Brain microvascular endothelial cell (primary cell): ENCODE results near the gene EIF2AK3.

Source experiments
- DNase-seq: peaks from one replicate; pipeline ENCODE4 v3.0.0-alpha.2; 2020
- H3K27ac ChIP-seq: fragments of 250-450 bp; sonication (Bioruptor Pico); 2 replicates; pipeline ENCODE4 v1.5.1; 2020; ENCODE audit warnings: mild to moderate bottlenecking, moderate library complexity
- H3K27me3 ChIP-seq: fragments of 250-450 bp; sonication (Bioruptor Pico); replicated peaks from 2 replicates; pipeline ENCODE4 v1.5.1; 2020; ENCODE audit warnings: mild to moderate bottlenecking
- H3K36me3 ChIP-seq: fragments of 250-450 bp; sonication (Bioruptor Pico); replicated peaks from 2 replicates; pipeline ENCODE4 v1.5.1; 2020; ENCODE audit warnings: mild to moderate bottlenecking
- H3K4me3 ChIP-seq: 2 replicates; pipeline ENCODE4 v1.5.1; 2011; ENCODE audit warnings: low read depth, mild to moderate bottlenecking, control low read depth, low read length, moderate library complexity
- in situ Hi-C: cut with HindIII; loops from 2 replicates; pipeline ENCODE4 v1.10.0; 2017; ENCODE audit warnings: low sequenced_read_pairs, low pct_ligation_motif_present
- TF ChIP-seq, protein P1 (sequence below): IDR thresholded peaks from 2 replicates; pipeline ENCODE4 v1.5.1; 2011; ENCODE audit warnings: low read depth, mild to moderate bottlenecking, moderate library complexity, low read length, control low read depth, inconsistent platforms; ENCODE audit errors: missing control alignments

The EIF2AK3 gene

DNA sequence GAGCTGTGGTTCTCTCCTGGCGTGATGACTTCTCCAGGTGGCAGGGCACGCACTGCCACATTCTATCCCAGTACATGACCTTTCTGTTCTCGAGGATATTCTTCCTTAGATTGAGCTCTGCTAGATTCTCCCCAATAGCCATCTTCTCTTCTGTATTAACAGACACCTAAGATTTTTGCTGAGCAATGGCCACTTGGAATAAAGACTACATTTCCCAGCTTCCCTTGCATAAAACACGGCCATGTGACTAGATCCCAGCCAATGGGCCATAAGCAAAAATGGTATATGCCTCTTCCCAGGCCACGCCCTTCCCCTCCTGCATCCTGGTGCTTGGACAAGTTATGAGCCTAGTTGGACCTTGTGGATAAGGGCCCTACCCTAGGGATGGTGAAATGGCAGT lies 82.1 kb downstream of the EIF2AK3 start:
- in situ Hi-C loops: no loop called here
- no peaks in the 10 kb centered on the region for H3K36me3 ChIP-seq
- no peaks in the 10 kb centered on the region for H3K27me3 ChIP-seq
- no peak overlapping the region for H3K4me3 ChIP-seq
- H3K27ac ChIP-seq: no peak overlapping the region
- DNase-seq: peak; percentile 49
- TF ChIP-seq, protein P1, sequence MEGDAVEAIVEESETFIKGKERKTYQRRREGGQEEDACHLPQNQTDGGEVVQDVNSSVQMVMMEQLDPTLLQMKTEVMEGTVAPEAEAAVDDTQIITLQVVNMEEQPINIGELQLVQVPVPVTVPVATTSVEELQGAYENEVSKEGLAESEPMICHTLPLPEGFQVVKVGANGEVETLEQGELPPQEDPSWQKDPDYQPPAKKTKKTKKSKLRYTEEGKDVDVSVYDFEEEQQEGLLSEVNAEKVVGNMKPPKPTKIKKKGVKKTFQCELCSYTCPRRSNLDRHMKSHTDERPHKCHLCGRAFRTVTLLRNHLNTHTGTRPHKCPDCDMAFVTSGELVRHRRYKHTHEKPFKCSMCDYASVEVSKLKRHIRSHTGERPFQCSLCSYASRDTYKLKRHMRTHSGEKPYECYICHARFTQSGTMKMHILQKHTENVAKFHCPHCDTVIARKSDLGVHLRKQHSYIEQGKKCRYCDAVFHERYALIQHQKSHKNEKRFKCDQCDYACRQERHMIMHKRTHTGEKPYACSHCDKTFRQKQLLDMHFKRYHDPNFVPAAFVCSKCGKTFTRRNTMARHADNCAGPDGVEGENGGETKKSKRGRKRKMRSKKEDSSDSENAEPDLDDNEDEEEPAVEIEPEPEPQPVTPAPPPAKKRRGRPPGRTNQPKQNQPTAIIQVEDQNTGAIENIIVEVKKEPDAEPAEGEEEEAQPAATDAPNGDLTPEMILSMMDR: no peak

DNA sequence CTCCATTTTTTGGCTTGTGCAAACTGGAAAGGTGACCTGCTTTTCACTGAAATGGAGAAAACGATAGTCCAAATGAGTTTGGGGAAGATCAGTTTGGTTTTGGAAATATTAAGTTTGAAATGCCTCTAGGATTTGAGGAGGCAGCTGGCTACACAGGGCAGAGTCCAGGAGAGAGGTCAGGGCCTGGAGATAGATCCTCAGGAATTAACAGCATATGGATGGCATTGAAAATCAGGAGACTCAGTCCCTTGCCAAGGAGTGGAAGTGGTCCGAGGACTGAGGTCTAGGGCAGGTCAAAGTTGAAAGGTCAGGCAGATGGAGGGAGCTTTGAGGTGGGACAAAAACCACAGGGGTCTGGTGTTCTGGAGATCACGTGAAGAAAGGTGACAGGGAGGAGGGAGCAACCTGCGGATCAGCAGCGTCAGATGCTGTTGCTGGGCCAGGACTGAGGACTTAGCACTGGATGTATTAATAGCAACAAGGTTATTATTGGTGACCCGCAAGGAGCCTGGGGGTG lies 83.7 kb downstream of the EIF2AK3 start:
- in situ Hi-C loops: no loop called here
- H3K4me3 ChIP-seq: no peak overlapping the region
- H3K27me3 ChIP-seq: no peaks in the 10 kb centered on the region
- TF ChIP-seq, protein P1: no peak
- DNase-seq: no peak
- no peak overlapping the region for H3K27ac ChIP-seq
- no peaks in the 10 kb centered on the region for H3K36me3 ChIP-seq

DNA sequence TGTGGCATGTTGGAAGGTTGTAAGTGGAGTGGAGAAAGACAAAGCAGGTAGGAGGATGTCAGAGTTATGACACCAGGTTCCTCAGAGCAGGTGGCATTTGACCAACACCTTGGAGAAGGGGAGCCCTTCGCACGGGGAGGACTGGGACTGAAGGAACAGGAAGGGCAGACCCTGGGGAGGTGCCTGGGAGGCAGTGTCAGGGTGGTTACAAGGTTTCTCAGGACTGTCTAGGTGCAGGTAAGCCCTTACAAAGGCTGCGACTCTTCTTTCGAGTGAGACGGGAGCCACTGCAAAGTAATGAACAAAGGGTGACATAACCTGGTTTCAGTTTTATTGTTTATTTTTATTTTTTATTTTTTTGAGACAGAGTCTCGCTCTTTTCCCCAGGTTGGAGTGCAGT lies 84.6 kb downstream of the EIF2AK3 start:
- DNase-seq: no peak
- Histone ChIP-seq H3K36me3 (no peaks in the 10 kb centered on the region), H3K4me3 (no peak overlapping the region), H3K27ac (no peak overlapping the region), H3K27me3 (no peaks in the 10 kb centered on the region)
- TF ChIP-seq, protein P1: no peak
- in situ Hi-C loops: no loop called here

DNA sequence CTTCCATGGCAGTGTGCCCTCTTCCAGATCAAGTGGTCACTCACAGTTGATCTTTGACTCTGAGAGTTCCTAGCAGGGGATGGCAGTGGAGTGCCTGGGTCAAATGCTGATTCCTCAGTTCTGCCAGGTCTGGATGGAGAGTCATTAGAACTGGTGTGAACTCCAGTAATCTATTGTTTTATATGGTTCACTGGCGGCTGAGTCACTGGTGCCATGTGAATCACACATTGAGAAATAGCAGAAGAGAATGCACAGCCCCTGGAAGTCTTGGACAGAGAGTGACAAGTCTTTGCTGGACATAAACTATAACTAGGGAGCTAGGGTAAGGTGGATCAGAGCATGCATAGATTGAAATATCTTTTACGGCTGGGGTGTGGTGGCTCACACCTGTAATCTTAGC lies 86.9 kb downstream of the EIF2AK3 start:
- Histone ChIP-seq H3K27me3 (no peaks in the 10 kb centered on the region), H3K27ac (no peak overlapping the region), H3K4me3 (no peak overlapping the region), H3K36me3 (no peaks in the 10 kb centered on the region)
- TF ChIP-seq, protein P1: no peak
- peak; percentile 58 for DNase-seq
- in situ Hi-C loops: no loop called here

DNA sequence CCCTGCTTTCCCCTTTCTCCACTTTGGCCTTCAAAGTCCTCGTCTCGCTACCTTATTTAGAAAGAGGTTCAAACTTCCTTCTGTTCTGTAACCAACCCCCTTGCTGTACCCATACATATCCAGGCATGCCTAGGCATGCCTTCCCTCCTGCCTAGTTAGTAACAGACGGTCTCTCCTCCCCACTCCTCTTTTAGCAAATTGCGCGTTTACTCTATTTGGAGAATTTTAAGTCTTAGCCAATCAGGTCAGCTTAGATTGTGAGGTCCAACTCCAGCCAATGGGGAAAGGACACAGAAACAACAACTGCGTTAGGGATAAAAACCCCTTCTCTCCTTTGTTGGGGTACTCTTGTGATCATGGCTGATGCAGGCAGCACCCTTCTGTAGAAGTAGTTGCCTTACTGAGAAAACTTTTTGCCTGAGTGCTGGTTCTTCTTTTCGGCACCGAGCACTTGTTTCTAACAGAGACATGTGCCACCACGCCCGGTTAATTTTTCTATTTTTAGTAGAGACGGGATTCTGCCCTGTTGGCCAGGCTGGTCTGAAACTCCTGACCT lies 88.8 kb downstream of the EIF2AK3 start:
- Histone ChIP-seq H3K27ac (no peak overlapping the region), H3K36me3 (no peaks in the 10 kb centered on the region), H3K27me3 (no peaks in the 10 kb centered on the region), H3K4me3 (no peak overlapping the region)
- DNase-seq: no peak
- TF ChIP-seq, protein P1: no peak
- in situ Hi-C loops: no loop called here

DNA sequence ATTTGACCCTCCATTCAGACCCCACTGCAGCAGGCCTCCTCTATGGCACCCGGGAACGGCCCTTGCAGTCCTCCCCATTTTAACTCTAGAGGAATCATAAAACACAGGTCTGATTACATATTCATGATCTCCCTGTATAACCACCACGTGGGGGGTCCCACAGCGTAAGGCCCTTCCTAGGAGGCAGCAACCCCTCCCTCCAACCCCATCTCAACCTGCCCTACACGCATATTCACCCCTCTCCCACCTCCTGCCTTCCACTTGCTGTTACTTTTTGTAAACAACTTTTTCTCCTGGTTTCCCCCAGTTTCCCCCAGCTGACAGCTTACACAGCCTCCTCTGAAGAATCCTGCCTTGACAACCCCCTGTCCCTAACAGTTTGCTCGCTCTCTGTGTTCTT lies 89.6 kb downstream of the EIF2AK3 start:
- no peak overlapping the region for H3K27ac ChIP-seq
- H3K4me3 ChIP-seq: no peak overlapping the region
- TF ChIP-seq, protein P1: no peak
- H3K36me3 ChIP-seq: no peaks in the 10 kb centered on the region
- no peak for DNase-seq
- H3K27me3 ChIP-seq: no peaks in the 10 kb centered on the region
- in situ Hi-C loops: no loop called here
